ENCODE results near the gene SLC26A11. TPM values are rescaled to one million over a fixed set of nuclear protein-coding genes. Genes with fewer than 3 reads are reported as not detected.
A peak's percentile ranks its signal among the peaks of the same experiment; 100 is the strongest.

Gene SLC26A11
- total and polyA plus RNA-seq, 2 of the 13 experiments (the other 11 are each of a cell fraction or from before 2014, with no cell fraction given) = 8.7 to 13.2 TPM

- TF ChIP-seq ZNF205 (CRISPR knock-in tag; IDR thresholded peaks at IDR 0.05) (no peak), MXI1 (IDR thresholded peaks at IDR 0.05; ENCODE audit: borderline replicate concordance, low read depth, low read length) (peak; percentile 75; the same call in 2 of the 3 replicates), RBAK (CRISPR knock-in tag; IDR thresholded peaks at IDR 0.05) (no peak), ZNF549 (CRISPR knock-in tag; IDR thresholded peaks at IDR 0.05) (no peak), ZFYVE20 (CRISPR knock-in tag; IDR thresholded peaks at IDR 0.05; ENCODE audit: borderline replicate concordance, low read depth) (no peak), ADNP (CRISPR knock-in tag; IDR thresholded peaks at IDR 0.05) (no peak), ATF7-NPFF (CRISPR knock-in tag; IDR thresholded peaks at IDR 0.05; ENCODE audit: low read depth) (no peak)
These were observed 34.4 kb downstream of the SLC26A11 start (continued) for GRCh38 chr17:80254396-80255251.

- no peak for ATAC-seq
- Histone ChIP-seq H3K9ac (ENCODE audit: insufficient read depth, low read depth, low read length) (no peak overlapping the region), H2AFZ (ENCODE audit: low read length) (no peak overlapping the region), H3K79me2 (ENCODE audit: insufficient read depth, low read length) (no peaks in the 10 kb centered on the region), H4K20me1 (ENCODE audit: insufficient read depth, low read length) (no peaks in the 10 kb centered on the region), H3K27ac (ENCODE audit: extremely low read length, insufficient read depth, low read length) (no peak overlapping the region), H3K4me1 (ENCODE audit: insufficient read depth, low read length) (peaks cover 32% of the 10 kb centered on the region), H3K4me3 (replicated peaks in 1 of 3; ENCODE audit: insufficient read depth in 1 of 3, low read depth in 2 of 3, low read length in 3 of 3) (no peak overlapping the region), H3K9me3 (ENCODE audit: low read length) (no peaks in the 10 kb centered on the region), H3K27me3 (ENCODE audit: control insufficient read depth in 1 of 2, insufficient read depth in 2 of 2, low read length in 2 of 2) (no peaks in the 10 kb centered on the region), H3K4me2 (ENCODE audit: low read depth, low read length) (no peak overlapping the region), H3K36me3 (replicated peaks in 1 of 2; ENCODE audit: control insufficient read depth in 1 of 2, insufficient read depth in 2 of 2, low read length in 2 of 2) (no peaks in the 10 kb centered on the region)
- TF ChIP-seq WIZ (CRISPR knock-in tag; IDR thresholded peaks at IDR 0.05) (no peak), ZNF75D (CRISPR knock-in tag; IDR thresholded peaks at IDR 0.05; ENCODE audit: borderline replicate concordance) (no peak), ZNF776 (CRISPR knock-in tag; IDR thresholded peaks at IDR 0.05) (no peak), PCBP1 (IDR thresholded peaks at IDR 0.05; ENCODE audit: borderline replicate concordance, low read depth, low read length) (no peak), SP140L (CRISPR knock-in tag; IDR thresholded peaks at IDR 0.05; ENCODE audit: borderline replicate concordance) (no peak), MIXL1 (CRISPR knock-in tag; IDR thresholded peaks at IDR 0.05) (no peak), ZGPAT (CRISPR knock-in tag; IDR thresholded peaks at IDR 0.05) (no peak)
- in situ Hi-C loops (cut with HindIII; ENCODE audit: extremely low pct_ligation_motif_present, low pct_unique_long_range_greater_than_20kb) (loop anchor here (5.0 kb wide), 1 partner anchor 109 kb away; the partner anchor contains the start of gene EIF4A3), intact Hi-C loops (cut with micrococcal nuclease; ENCODE audit: unreplicated experiment) (no loop called here)
- FAIRE-seq = no peak
- WGBS (ENCODE audit: low lambda C conversion rate) = 96% methylated on average over 5 of the region's 5 CpGs
- ChIA-PET POLR2A (interaction anchor here (1.9 kb wide), 1 partner anchor 7 kb away, joined by 8 read pairs; no protein-coding TSS in a partner anchor), CTCF (ENCODE audit: low intra/inter-chr PET ratio, low total read pairs) (no interaction called here)
- BruUV-seq (replicated peaks) = no TSS peak
- DNase-seq (ENCODE audit: low spot score) = no peak
These were observed 35.8 kb downstream of the SLC26A11 start for GRCh38 chr17:80256034-80256350.

All from HepG2 (cell line).